NT2/D1 (cell line): ENCODE results near the gene ZNF189.

Source experiments
- SUZ12 ChIP-seq: IDR thresholded peaks from 2 replicates; pipeline ENCODE4 v1.6.1; 2011; ENCODE audit not compliant: insufficient read length, insufficient read depth; ENCODE audit errors: extremely low read depth
- YY1 ChIP-seq: IDR thresholded peaks from 2 replicates; pipeline ENCODE4 v1.6.1; 2011; ENCODE audit not compliant: insufficient read length, insufficient read depth
- ZNF274 ChIP-seq: IDR thresholded peaks from 2 replicates; pipeline ENCODE4 v1.6.1; 2011; ENCODE audit warnings: mild to moderate bottlenecking, low read depth, low read length

- no peak for TF ChIP-seq YY1
- no peak for TF ChIP-seq ZNF274
- TF ChIP-seq SUZ12 = no peak
Observed at GRCh38 chr9:101369884-101370531, 28.6 kb upstream of the ZNF189 start.
